SK-N-DZ (cell line): ENCODE measurements around the gene RPL7A.
A peak's percentile ranks its signal among the peaks of the same experiment; 100 is the strongest.
"Not testable (repeated sequence)": the region's sequence is repeated elsewhere in the genome, so short reads cannot be mapped to it uniquely, and the experiment has no call there.

Experiments used
- DNase-seq: peaks from one replicate; pipeline ENCODE4 v3.0.0-alpha.2; 2015; ENCODE audit warnings: low spot score

The RPL7A gene

GRCh38 chr9:133327834-133328484 is 20.1 kb upstream of the RPL7A start:
- DNase-seq = no peak

DNA sequence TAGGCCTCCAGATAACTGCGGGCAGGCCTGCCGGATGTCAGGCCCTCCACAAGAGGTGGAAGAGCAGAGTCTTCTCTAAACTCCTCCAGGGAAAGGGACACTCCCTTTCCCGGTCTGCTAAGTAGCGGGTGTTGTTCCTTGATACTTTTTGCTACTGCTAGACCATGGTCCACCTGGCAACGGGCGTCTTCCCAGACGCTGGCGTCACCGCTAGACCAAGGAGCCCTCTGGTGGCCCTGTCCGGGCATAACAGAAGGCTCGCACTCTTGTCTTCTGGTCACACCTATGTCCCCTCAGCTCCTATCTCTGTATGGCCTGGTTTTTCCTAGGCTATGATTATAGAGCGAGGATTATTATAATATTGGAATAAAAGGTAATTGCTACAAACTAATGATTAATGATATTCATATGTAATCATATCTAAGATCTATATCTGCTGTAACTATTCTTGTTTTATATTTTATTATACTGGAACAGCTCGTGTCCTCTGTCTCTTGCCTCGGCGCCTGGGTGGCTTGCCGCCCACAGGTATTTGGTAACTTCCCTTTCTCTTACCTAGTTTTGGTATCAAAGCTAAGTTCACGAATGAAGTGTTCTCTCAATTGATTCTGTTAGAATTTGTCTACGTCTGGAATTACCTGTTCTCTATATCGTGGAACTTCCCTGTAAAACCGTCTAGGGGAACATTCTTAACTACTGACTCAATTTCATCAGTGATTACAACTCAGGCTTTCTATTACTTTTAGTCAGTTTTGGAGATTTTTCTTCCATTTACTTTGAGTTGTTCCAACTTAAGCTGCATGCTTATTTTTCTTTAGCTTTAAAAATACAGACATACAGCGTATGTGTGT is 18.5 kb upstream of the RPL7A start:
- DNase-seq = not testable (repeated sequence)

GRCh38 chr9:133331221-133331620 is 16.8 kb upstream of the RPL7A start:
- no peak for DNase-seq

DNA sequence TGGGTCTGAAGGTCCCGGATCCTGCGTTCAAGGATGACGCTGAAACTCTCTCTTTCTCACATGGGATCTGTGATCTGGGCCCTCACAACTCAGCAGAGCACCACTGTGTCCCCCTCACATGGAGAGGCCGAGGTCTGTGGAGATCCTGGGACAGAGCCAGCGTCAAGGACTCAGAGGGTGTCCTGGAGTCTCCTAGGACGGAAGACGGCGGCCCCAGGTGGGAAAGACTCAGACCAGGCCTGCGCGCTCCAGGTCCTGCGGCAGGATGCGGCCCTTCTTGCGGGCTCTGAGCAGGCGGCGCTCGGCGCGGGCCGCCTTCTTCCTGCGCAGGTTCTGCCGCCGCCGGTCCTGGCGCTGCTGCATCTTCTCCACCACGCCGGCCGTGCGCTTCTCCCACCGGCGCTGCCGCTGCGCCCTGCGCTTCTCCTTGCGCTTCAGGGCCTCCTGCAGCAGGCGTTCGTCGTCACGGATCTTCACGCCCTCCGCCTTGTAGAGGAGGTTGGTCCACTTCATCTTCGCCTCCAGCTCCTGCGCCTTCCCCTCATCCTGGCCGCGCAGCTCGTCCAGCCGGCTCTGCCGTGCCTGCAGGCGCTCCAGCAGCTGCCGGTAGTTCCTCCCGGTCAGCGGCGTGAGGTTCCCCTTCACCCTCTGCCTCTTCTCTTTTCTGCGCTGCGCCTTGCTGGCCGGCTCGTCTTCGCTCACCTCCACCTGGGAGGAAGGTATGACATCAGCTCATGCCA is 16.2 kb upstream of the RPL7A start:
- DNase-seq = no peak

- no peak for DNase-seq
Observed at GRCh38 chr9:133332381-133332730, 15.7 kb upstream of the RPL7A start.

DNA sequence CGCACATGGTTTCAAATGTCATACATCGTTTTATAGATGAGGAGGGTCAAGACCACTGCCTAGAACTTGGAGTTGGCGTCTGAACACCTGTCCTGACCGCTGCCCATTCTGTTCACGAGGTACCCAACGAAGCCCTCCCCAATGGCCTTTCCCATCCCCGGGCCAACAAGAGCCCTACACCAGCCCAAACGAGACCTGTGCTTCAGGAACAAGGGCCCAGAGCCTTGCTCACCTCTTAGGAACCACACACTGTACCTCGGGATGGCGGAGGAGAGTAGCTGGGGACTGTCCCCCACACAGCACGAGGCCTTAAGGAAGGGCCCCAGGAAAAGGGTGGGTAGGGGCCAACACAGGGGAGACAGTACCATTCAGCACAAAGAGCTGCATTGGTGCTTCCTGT is 15.0 kb upstream of the RPL7A start:
- DNase-seq = no peak

DNA sequence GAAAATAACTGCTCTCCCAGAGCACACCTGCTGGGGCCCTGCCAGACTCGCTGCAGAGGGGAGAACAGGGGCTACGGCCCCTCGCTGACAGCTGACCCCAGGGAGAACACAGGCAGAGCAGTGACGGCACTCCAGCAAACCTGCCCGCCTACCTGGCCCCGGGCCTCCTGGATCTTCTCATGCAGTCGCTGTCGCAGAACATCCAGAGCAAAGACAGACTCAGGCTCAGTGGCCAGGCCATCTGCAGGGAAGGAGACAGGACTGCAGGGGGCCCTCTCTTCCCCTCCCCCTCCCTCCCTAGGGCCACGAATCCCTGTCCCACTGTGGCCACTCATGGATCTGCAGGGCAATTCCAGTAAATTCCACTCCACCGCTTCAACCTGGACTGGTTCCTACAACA is 14.5 kb upstream of the RPL7A start:
- no peak for DNase-seq

- no peak for DNase-seq
Observed at GRCh38 chr9:133334161-133334560, 13.9 kb upstream of the RPL7A start.

DNA sequence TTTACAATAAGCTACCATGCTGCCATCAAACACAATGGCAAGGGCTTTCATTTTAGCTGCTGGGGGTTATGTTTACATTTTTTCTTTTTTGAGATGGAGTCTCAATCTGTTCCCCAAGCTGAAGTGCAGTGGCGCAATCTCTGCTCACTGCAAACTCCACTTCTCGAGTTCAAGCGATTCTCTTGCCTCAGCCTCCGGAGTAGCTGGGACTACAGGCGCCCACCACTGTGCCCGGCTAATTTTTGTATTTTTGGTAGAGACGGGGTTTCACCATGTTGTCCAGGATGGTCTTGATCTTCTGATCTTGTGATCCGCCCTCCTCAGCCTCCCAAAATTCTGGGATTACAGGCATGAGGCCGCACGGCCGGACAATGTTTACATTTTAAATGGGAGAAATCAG is 13.1 kb upstream of the RPL7A start:
- DNase-seq = not testable (repeated sequence)

DNA sequence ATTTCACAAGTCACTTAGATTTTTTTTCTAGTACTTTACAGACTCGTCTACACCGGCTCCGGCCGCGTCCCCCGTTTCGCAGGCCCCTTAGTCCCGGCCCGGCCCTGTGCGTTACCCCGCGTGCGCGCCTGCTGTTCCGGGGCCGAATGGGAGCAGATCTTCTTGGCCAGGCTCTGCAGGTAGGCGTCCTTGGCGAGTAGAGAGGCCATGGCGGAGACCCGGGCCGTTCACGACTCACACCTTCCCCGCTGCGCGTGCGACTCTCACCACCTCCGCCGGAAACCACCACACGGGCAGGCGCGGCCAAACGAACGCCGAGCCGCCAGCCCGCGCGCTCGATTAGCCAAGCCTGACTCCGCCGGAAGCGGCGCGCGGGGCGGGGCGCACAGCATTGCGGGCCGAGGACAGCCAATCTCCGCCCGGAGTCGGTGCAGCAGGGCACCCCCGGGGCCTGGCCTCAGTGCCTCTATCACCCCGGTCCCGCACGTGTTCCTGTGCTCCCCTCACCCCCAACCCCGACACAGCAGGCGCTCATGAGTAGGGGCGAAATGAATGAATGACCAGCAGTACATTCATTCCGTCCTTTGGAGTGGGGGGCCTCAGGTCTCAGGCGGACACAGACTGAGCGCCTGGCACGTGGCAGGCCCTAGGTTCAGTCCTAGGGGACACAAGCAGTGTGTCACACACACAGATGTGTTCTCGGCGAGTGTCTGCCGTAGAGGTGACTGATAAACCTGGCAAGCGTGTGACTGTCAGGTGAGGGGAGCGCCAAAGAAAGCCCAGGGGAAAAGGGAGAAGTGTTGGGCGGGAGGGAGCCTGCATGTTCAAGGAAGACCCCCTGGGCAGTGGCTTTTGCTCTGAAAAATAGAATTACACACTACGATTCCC is 11.8 kb upstream of the RPL7A start, which contains the start of gene SURF6:
SURF6 (minus strand) TSS at position 265 of the 888 bp plus-strand sequence; CDS start at position 209, 56 bp downstream.
- peak; percentile 87 for DNase-seq

DNA sequence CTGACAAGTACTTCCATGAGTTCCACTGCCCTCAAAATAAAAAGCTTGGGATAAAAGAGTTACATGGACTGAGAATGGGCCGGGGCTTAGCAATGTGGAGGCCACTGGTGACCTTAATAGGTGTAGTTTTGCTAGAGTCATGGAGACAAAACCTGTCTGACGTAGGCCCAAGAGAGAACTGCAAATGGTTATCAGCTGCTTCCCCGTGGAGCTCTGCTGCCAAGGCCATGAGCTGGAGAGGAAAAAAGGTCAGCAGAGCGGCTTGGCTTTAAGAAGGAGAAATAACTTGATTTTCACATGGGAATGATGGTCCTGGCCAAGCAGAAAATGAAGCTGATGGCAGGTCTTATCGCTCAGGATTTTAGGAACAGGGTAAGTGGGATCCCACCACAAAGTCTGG is 8.4 kb upstream of the RPL7A start:
- DNase-seq = no peak

GRCh38 chr9:133340256-133340655 is 7.8 kb upstream of the RPL7A start:
- DNase-seq = no peak

DNA sequence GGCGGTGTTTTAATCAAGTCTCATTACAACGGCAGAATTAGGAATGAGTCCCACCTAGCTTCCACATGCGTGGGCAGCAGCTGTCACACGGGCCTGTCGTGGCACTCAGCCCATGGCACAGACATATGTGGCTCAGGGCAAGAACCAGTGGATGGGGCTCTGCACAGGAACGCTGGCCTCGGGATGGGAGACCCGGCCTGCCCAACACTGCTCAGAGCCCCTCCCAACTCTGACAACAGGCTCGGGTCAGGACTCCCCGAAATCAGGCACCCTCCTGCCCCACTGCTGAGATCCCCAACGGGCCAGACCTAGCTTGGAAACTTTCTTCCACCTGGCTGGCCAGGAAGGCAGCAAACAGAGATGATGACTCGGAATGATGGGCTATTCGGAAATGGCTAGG is 7.1 kb upstream of the RPL7A start:
- no peak for DNase-seq

DNA sequence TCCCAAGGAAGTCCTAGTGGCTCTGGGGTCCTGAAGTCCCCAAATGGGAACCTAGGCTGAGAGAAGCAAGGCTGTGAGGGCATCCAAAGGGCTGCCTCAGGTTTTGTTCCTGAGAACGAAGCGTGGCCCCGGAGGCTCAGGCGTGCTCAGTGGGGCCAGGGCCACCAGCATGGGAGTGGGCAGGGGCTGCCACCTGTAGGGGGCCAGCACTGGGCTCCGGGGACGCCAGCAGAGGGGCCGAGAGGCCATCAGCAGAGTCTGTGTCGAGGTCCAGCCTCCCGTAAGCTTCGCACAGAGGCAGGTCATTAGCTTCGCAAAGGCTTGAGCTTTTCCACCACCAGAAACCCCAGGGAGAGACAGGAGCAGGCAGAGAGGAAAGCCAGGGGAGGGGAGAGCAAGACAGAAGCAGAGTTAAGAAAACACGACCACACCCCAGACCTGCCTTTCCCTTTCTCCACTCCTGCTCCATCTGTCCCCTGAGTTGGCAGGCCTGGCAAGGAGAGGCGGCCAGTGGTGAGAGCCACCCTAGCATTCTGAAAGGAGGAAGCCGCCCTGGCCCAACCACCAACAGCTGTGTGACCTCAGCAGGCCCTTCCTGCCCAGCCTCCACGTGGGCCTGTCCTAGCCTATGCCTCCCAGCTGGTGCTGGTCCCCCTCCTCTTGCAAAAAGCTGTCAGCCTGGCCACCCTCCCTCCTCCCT is 6.5 kb upstream of the RPL7A start:
- DNase-seq = no peak

DNA sequence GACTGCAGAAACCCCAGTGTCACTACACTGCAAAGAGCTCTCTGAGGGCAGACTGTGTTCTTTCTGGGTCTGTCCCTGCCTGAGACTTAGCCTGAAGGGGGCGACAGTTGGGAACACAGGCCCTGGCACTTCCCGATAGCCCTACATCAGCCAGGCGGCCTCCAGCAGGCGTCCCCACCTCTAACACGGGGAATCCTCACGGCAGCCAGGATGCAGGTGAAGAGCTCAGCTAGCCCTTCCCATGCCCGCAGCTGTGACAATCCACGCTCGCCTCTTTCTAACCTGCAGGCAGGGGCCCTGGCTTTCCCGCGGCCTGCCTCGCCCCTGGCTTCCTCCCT is 6.0 kb upstream of the RPL7A start:
- DNase-seq = no peak

DNA sequence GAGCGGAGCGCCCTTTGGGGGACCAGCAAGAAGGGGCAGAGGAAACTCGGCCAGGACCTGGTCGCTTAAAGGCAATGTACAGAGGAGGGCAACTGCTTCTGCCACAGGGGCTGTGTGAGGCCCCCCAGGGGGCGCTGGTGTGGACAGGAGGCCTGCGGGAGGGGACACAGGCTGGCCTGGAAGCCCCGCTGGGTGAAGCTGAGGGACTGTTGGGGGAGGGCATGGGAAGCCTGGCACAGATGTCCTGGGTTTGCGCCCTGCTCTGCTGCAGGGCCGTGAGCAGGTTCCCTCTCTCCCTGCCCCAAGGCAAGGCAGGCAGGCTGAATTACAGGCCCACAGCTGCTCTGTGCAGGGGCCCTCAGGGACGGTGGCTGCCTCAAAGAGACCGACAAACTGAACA is 5.4 kb upstream of the RPL7A start:
- no peak for DNase-seq

DNA sequence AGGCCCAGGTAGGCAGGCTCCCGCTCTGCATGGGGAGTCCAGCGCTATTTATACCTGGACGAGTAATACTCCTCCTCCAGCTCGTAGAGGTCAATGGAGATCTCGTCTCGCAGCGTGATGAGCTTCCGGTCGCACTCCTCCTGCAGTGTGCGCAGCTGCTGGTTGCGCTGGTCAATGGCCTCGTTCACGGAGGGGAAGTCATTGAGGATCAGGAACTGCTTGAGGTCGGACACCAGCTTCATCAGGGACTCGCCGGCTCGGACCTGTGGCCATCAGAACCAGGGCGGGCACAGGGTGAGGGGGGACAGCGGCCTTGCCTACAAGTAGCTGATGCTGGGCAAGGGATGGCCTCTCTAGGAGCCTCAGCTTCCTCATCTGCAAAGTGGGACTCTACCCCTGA is 3.9 kb upstream of the RPL7A start:
- no peak for DNase-seq

GRCh38 chr9:133344979-133345378 is 3.0 kb upstream of the RPL7A start:
- no peak for DNase-seq

DNA sequence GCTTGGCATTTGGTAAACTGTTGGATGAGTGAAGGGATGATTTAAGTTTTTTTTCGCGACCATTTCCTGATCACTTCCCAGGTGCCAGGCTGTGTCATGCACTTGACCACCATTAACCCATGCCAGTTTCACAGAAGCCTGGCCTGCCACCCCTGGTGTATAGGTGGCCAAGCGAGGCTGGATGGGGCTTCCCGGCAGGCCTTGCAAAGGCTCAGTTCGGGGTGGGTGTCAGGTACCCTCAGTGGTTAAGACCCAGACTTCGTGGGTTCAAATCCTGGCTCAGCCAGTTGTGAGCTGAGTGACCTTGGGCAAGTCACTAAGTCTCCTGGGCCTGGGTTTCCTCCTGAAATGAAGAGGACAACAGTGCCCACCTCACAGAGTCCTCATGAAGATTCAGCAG is 2.4 kb upstream of the RPL7A start:
- DNase-seq = no peak

- no peak for DNase-seq
Observed at GRCh38 chr9:133346021-133346785, 1.8 kb upstream of the RPL7A start.
